GM19395 (cell line): ENCODE results near the gene GAPDH.
"Not testable (repeated sequence)": the region's sequence is repeated elsewhere in the genome, so short reads cannot be mapped to it uniquely, and the experiment has no call there.

Experiments
- ATAC-seq: cut with Tn5 transposase; IDR thresholded peaks from one replicate; pipeline ENCODE4 v1.9.1; 2021; ENCODE audit warnings: mild to moderate bottlenecking, moderate library complexity; ENCODE audit not compliant: unreplicated experiment

GAPDH gene

DNA sequence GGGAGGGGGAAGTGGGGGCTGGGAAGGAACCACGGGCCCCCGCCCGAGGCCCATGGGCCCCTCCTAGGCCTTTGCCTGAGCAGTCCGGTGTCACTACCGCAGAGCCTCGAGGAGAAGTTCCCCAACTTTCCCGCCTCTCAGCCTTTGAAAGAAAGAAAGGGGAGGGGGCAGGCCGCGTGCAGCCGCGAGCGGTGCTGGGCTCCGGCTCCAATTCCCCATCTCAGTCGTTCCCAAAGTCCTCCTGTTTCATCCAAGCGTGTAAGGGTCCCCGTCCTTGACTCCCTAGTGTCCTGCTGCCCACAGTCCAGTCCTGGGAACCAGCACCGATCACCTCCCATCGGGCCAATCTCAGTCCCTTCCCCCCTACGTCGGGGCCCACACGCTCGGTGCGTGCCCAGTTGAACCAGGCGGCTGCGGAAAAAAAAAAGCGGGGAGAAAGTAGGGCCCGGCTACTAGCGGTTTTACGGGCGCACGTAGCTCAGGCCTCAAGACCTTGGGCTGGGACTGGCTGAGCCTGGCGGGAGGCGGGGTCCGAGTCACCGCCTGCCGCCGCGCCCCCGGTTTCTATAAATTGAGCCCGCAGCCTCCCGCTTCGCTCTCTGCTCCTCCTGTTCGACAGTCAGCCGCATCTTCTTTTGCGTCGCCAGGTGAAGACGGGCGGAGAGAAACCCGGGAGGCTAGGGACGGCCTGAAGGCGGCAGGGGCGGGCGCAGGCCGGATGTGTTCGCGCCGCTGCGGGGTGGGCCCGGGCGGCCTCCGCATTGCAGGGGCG is at the start of gene GAPDH:
Gene GAPDH (plus strand): TSS at position 595 of the 772 bp plus-strand sequence. CDS start 316 bp downstream, outside the sequence.
- ATAC-seq: peak; percentile 66

GRCh38 chr12:6488240-6488639 is 46.1 kb upstream of the GAPDH start:
- no peak for ATAC-seq

DNA sequence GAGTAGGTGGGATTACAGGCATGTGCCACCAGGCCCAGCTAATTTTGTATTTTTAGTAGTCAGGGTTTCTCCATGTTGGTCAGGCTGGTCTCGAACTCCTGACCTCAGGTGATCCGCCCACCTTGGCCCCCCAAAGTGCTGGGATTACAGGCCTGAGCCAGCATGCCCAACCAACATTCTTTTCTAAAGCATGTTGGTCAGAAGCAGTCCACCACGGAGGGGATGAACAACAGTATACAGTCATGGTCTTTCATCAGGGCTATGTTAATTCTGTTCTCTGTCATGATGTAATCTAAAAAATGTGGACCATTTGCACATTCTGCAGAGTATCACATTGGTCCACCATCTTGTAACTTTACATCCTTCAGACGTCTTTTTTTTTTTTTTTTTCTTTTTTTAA is 44.9 kb upstream of the GAPDH start:
- ATAC-seq: no peak

DNA sequence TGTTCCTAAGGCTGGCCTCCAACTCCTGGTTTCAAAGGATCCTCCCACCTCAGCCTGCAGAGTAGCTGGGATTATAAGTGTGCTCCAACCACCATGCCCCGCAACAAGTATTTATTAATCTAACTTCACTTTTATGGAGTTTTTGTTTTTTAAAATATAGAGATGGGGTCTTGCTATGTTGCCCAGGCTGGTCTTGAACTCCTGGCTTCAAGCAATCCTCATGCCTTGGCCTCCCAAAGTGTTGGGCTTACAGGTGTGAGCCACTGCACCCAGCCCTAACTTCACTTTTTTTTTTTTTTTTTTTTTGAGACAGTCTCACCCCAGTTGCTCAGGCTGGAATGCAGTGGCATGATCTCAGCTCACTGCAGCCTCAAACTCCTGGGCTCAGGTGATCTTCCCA is 43.6 kb upstream of the GAPDH start:
- not testable (repeated sequence) for ATAC-seq

DNA sequence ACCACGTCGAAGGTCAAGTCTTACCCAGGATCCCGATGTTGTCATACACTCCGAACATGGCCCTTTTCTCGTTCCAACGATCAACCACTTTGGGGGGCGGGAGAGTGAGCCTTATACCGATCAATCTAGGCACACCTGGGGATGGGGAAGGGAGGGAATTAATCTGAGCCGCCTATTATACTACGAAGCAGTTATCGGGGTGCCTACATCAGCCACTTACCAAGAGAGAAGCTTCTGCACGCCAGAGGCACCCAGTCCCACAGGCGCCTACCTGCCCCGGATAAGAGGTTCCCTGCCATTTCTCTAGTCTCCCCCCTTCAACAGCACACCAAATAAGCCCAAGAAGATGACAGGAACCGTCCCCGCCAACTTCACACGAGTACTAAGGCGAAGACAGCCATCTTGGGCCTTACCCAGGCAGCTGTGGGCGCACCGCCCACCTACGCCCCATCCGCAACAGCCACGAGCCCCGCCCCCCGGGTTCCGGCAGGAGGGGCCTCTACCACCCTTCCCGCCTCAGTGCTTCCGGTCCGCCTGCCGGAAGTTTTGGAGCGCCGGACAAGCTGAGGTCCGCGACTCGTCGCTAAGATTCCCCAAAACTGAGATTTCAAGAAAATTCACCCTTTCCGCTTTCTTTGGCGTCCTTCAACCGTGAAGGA is 41.4 kb upstream of the GAPDH start, which contains the start of gene MRPL51:
Gene MRPL51 (minus strand): TSS at position 425 of the 659 bp plus-strand sequence. CDS start 126 bp downstream, at position 299.
- ATAC-seq: peak; percentile 69

DNA sequence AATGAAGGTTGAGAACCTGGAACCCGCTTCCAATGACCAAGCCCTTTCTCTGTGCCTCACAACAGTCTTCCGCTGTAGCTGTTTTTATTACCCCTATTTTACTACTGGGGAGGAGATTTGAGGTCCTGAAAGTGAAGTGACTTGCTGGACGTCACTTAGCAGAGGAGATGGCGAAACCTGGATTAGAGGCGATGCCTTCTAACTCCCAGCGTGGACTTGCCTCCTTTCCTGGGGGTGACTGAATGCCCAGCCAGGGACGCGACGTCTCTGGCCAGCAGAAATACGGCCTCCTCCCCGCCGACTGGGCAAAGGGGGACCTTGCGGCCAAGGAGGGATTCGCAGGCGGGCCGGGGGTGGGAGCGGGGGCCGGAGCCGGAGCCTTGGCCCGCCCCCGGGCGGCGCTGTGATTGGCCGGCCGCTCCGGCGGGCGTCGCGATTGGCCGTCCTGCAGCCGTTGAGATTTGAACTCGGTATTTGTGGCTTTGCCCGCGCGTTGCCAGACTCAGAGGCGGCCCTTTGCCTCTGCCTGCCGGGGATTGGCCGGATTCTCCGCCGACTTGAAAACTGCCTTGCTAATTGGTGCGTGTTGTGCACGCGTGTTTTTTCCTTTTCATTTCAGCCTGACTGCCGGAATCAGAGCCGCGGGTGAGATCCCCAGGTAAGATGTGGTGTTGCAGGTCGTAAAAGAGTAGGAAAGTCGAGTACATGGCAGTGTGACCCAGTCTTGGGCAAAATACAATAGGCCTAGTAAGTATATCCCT is 40.6 kb upstream of the GAPDH start, which contains the start of gene NCAPD2:
Gene NCAPD2 (plus strand): TSS at position 606 of the 761 bp plus-strand sequence. CDS start 997 bp downstream, outside the sequence.
- peak; percentile 85 for ATAC-seq

DNA sequence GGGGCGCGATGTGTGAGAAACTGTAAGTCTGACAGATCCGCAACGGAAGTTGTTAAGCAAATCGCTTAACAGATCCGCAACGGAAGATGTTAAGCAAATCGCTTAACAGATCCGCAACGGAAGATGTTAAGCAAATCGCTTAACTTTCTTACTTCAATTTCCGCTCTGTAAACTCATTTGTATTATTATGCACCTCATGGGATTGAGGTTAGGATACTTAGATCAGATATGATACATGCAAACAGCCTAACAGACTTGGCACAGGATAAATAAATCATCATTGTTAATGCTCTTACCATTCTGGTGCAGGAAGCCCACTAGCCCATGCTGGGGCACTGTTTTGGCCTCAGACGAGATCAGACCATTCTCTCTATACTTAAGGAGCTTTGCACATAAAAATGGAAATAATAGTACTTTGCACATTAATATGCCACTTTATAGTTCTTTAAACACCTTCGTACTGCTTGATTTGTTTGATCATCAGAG is 40.0 kb upstream of the GAPDH start:
- ATAC-seq: no peak

- ATAC-seq: no peak
Observed at GRCh38 chr12:6494968-6495367, 39.3 kb upstream of the GAPDH start.

- not testable (repeated sequence) for ATAC-seq
Observed at GRCh38 chr12:6497291-6497690, 37.0 kb upstream of the GAPDH start.

DNA sequence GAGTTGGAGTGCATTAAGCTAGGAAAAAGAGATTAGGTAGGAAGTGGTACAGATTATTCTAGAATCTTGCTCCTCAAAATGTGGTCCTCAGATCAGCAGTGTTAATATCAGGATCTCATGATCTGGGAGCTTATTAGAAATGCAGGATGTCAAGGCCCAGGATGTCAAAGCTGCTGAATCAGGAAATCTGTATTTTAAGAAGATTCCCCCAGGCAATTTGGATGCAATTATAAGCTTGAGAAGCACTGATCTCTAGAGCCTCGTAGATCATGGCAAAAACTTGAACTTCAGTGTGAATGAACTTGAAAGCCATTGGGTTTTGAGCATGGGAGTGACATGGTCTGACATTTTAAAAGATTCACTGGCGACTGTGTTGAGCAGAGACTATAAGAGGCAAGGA is 33.9 kb upstream of the GAPDH start:
- no peak for ATAC-seq

- ATAC-seq: no peak
Observed at GRCh38 chr12:6507102-6507998, 27.0 kb upstream of the GAPDH start.

DNA sequence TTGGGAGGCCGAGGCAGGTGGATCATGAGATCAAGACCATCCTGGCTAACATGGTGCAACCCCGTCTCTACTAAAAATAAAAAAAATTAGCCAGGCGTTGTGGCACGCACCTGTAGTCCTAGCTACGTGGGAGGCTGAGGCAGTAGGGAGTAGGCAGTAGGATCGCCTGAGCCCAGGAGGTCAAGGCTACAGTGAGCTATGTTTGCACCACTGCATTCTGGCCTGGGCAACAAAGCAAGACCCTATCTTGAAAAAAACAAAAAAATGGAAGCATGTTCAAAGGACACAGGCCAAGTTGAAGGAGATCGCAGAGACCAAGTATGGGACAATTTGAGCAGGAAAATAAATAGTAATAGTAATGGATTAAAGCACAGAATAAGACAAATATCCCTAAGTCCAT is 26.2 kb upstream of the GAPDH start:
- no peak for ATAC-seq

- ATAC-seq: no peak
Observed at GRCh38 chr12:6520186-6520585, 14.1 kb upstream of the GAPDH start.

DNA sequence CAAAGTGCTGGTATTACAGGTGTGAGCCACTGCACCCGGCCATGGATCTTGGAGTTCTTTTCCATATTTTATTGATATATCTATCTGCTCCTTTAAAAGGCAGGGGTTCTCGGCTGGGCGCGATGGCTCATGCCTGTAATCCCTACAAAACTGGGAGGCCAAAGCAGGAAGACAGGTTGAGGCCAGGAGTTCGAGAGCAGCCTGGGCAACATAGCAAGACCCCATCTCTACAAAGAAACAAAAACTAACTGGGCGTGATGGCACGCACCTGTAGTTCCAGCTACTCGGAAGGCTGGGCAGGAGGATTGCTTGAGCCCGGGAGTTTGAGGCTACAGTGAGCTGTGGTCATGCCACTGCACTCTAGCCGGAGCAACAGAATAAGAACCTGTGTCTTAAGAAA is 12.1 kb upstream of the GAPDH start:
- ATAC-seq: no peak

GRCh38 chr12:6523708-6524107 is 10.6 kb upstream of the GAPDH start:
- ATAC-seq: no peak

DNA sequence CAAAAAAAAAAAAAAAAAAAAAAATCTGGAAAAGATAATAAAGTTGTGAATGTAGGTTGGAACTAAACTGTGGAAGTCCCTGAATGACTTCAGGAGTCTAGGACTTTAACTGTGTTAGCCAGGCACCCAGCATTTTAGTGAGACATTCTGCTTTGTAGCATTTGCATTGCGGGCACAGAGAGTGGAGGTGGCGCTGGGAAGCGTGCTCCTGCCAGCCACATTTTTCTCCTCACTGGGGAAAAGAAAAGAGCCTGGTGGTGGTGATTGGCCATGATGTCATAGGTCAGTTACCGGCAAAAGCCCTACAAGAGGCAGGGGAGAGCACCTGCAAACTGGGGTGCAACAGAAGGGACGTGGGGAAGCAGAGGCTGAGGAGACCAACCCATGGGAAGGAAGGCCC is 9.7 kb upstream of the GAPDH start:
- no peak for ATAC-seq

DNA sequence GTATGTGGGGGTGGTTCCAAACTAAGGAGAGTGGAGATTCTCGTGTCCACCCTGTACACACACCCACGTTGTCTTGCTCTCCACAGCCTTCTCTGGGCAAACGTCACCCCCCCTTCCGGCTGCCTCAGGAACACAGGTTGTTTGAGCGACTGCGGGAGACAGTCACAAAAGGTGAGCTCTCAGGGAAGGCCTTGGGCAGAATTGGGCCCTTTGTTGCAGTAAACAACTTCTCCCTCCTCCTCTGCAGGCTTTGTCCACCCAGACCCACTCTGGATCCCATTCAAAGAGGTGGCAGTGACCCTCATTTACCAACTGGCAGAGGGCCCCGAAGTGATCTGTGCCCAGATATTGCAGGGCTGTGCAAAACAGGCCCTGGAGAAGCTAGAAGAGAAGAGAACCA is 8.1 kb upstream of the GAPDH start:
- no peak for ATAC-seq

DNA sequence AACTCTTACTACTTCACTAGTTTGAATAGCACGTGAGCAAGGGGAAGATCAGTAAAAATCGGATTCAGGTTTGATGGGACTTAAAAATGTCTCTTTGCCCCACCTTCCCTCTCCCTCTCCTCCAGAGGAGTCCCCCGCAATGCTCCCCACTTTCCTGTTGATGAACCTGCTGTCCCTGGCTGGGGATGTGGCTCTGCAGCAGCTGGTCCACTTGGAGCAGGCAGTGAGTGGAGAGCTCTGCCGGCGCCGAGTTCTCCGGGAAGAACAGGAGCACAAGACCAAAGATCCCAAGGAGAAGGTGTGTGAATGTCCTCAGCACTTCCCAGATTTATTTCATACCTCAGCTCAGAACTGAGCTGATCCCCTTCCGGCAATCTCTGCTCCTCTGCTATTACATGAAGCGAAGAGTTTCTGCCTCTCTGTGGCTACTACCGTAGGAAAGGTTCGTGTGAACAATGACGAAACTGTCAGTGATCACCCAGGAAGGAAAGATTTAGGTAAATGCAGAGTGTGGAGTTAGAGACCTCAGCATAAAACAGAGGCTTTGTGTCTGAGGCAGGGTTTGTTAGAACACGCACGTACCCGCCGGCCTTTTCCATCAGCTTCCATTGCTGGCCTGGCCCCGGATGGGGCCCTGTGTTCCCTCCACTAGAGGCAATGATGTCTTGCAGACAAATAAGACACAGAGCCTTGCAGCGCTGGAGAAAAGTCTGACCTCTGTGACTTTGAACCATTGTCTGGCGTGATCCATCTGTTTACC is 7.4 kb upstream of the GAPDH start:
- ATAC-seq: no peak

DNA sequence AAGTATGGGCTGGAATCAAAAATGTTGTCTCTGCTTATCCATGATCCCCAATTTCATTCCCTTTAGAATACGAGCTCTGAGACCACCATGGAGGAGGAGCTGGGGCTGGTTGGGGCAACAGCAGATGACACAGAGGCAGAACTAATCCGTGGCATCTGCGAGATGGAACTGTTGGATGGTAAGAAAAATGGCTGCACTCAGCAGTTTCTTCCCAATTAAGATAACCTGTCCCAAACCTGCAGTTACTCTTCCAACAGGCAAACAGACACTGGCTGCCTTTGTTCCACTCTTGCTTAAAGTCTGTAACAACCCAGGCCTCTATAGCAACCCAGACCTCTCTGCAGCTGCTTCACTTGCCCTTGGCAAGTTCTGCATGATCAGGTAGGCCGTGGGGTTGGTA is 6.6 kb upstream of the GAPDH start:
- ATAC-seq: no peak
